Measurements from ENCODE around the gene HAGHL.

GRCh38 chr16:682493-683395, 44.2 kb upstream of the HAGHL start:
- TF ChIP-seq, protein P1, sequence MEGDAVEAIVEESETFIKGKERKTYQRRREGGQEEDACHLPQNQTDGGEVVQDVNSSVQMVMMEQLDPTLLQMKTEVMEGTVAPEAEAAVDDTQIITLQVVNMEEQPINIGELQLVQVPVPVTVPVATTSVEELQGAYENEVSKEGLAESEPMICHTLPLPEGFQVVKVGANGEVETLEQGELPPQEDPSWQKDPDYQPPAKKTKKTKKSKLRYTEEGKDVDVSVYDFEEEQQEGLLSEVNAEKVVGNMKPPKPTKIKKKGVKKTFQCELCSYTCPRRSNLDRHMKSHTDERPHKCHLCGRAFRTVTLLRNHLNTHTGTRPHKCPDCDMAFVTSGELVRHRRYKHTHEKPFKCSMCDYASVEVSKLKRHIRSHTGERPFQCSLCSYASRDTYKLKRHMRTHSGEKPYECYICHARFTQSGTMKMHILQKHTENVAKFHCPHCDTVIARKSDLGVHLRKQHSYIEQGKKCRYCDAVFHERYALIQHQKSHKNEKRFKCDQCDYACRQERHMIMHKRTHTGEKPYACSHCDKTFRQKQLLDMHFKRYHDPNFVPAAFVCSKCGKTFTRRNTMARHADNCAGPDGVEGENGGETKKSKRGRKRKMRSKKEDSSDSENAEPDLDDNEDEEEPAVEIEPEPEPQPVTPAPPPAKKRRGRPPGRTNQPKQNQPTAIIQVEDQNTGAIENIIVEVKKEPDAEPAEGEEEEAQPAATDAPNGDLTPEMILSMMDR (IDR thresholded peaks at IDR 0.05; ENCODE audit: borderline replicate concordance, extremely low read depth, low read length, poor library complexity, severe bottlenecking) = no peak
- TF ChIP-seq EZH2 (IDR thresholded peaks at IDR 0.05; ENCODE audit: borderline replicate concordance, low read depth, low read length, severe bottlenecking) = no peak
